SK-N-SH (cell line): ENCODE measurements around the gene HSP90AA1. TPM values are rescaled to one million over a fixed set of nuclear protein-coding genes. Genes with fewer than 3 reads are reported as not detected.

Experiments
- CTCF ChIA-PET: fragments of 300-600, 350-600 bp; formaldehyde crosslinking; extraction: SDS; loops from one replicate; lab custom pipeline; 2021; lab: Yijun Ruan, JAX
- POLR2A ChIA-PET: fragments of 350-600 bp; sonication (Branson Sonifier 250); formaldehyde crosslinking; extraction: SDS; loops from one replicate; lab custom pipeline; 2020; ENCODE audit warnings: antibody characterized with exemption, inconsistent platforms; lab: Yijun Ruan, JAX
- DNase-seq: peaks from one replicate; pipeline ENCODE4 v3.0.0; 2012
- H2AFZ ChIP-seq: fragments of 200-600 bp; sonication (generic); 2 replicates; pipeline ENCODE4 v1.8.1; 2016; ENCODE audit warnings: antibody characterized with exemption, mild to moderate bottlenecking, low read depth
- H3F3A ChIP-seq: fragments of 200-600 bp; sonication (generic); replicated peaks from 2 replicates; pipeline ENCODE3; 2016; ENCODE audit warnings: antibody characterized with exemption, mild to moderate bottlenecking; ENCODE audit not compliant: insufficient read depth
- H3K27ac ChIP-seq, 2 experiments: fragments of 200-500 bp in 1 of 2; fragments of 200-600 bp in 1 of 2; sonication (Bioruptor generic) in 1 of 2; sonication (generic), shearing (Covaris generic) in 1 of 2; 2 replicates each; pipeline versions ENCODE4 v1.5.1 to v1.6.1; 2014 to 2016; ENCODE audit warnings: low read depth in 2 of 2, inconsistent platforms in 1 of 2, low read length in 1 of 2, mild to moderate bottlenecking in 1 of 2, mixed read lengths in 1 of 2
- H3K27me3 ChIP-seq: fragments of 200-600 bp; sonication (generic), shearing (Covaris generic); 2 replicates; pipeline ENCODE4 v1.6.1; 2016; ENCODE audit warnings: mixed run types; ENCODE audit not compliant: insufficient read depth
- H3K36me3 ChIP-seq, 2 experiments: fragments of 200-500 bp in 1 of 2; fragments of 200-600 bp in 1 of 2; sonication (Bioruptor generic) in 1 of 2; sonication (generic) in 1 of 2; replicated peaks in 1 of 2; 2 replicates each; pipeline versions ENCODE3 to v1.5.1; 2014 to 2016; ENCODE audit warnings: low read length in 1 of 2, mild to moderate bottlenecking in 1 of 2; ENCODE audit not compliant: insufficient read depth in 2 of 2, control insufficient read depth in 1 of 2
- H3K4me1 ChIP-seq, 2 experiments: fragments of 200-500 bp in 1 of 2; fragments of 200-600 bp in 1 of 2; sonication (Bioruptor generic) in 1 of 2; sonication (generic), shearing (Covaris generic) in 1 of 2; 2 replicates each; pipeline versions ENCODE4 v1.5.1 to v1.6.1; 2014 to 2016; ENCODE audit warnings: low read depth in 1 of 2, low read length in 1 of 2, mixed run types in 1 of 2; ENCODE audit not compliant: insufficient read depth in 2 of 2, control insufficient read depth in 1 of 2
- H3K4me2 ChIP-seq: fragments of 200-600 bp; sonication (generic), shearing (Covaris generic); 2 replicates; pipeline ENCODE4 v1.6.1; 2017; ENCODE audit warnings: mixed run types
- H3K4me3 ChIP-seq, 2 experiments: fragments of 200-500 bp in 1 of 2; fragments of 200-600 bp in 1 of 2; sonication (Bioruptor generic) in 1 of 2; sonication (generic), shearing (Covaris generic) in 1 of 2; 2 replicates each; pipeline versions ENCODE4 v1.5.1 to v1.8.1; 2014 to 2016; ENCODE audit warnings: low read depth in 2 of 2, inconsistent platforms in 1 of 2, low read length in 1 of 2, mild to moderate bottlenecking in 1 of 2, mixed read lengths in 1 of 2, moderate library complexity in 1 of 2
- H3K79me2 ChIP-seq: fragments of 200-600 bp; sonication (generic); 2 replicates; pipeline ENCODE4 v1.8.1; 2017; ENCODE audit warnings: mild to moderate bottlenecking; ENCODE audit not compliant: insufficient read depth
- H3K9ac ChIP-seq: fragments of 200-600 bp; sonication (generic); 2 replicates; pipeline ENCODE4 v1.6.1; 2017; ENCODE audit warnings: mixed run types
- H3K9me2 ChIP-seq: fragments of 200-600 bp; sonication (generic); 2 replicates; pipeline ENCODE4 v1.6.1; 2017; ENCODE audit warnings: mixed run types
- H3K9me3 ChIP-seq: fragments of 200-600 bp; sonication (generic); 2 replicates; pipeline ENCODE4 v1.6.1; 2017; ENCODE audit warnings: mixed run types, mild to moderate bottlenecking, moderate library complexity
- H4K20me1 ChIP-seq: fragments of 200-600 bp; sonication (generic); 2 replicates; pipeline ENCODE4 v1.6.1; 2017; ENCODE audit warnings: mild to moderate bottlenecking, mixed run types; ENCODE audit not compliant: insufficient read depth
- CTCF ChIP-seq: fragments of 200-600 bp; sonication (generic); IDR thresholded peaks from 2 replicates; pipeline ENCODE4 v1.6.1; 2017; ENCODE audit warnings: antibody characterized with exemption, mild to moderate bottlenecking, moderate library complexity
- EP300 ChIP-seq, 2 experiments: IDR thresholded peaks; 2 replicates each; pipeline versions ENCODE4 v1.4.0 to v1.6.1; 2012; ENCODE audit warnings: borderline replicate concordance in 1 of 2, low read depth in 1 of 2, low read length in 1 of 2
- EZH2phosphoT487 ChIP-seq: fragments of 200-600 bp; sonication (generic); IDR thresholded peaks from 2 replicates; pipeline ENCODE4 v1.6.1; 2017; ENCODE audit warnings: low read depth, mixed run types, mild to moderate bottlenecking, antibody characterized with exemption, moderate library complexity, borderline replicate concordance
- FOSL2 ChIP-seq: IDR thresholded peaks from 2 replicates; pipeline ENCODE4 v1.4.0; 2012; ENCODE audit warnings: low read depth, mild to moderate bottlenecking, moderate library complexity, borderline replicate concordance
- MAX ChIP-seq: IDR thresholded peaks from 2 replicates; pipeline ENCODE4 v1.4.0; 2012; ENCODE audit warnings: low read depth
- MEF2A ChIP-seq: IDR thresholded peaks from 2 replicates; pipeline ENCODE4 v1.4.0; 2012; ENCODE audit warnings: low read depth, borderline replicate concordance
- NRF1 ChIP-seq: IDR thresholded peaks from 2 replicates; pipeline ENCODE4 v1.6.1; 2012; ENCODE audit warnings: low read depth, mild to moderate bottlenecking, low read length
- POLR2AphosphoS5 ChIP-seq: IDR thresholded peaks from 2 replicates; pipeline ENCODE4 v1.6.1; 2012; ENCODE audit warnings: low read depth, low read length
- RAD21 ChIP-seq: IDR thresholded peaks from 2 replicates; pipeline ENCODE4 v1.6.1; 2012; ENCODE audit warnings: mild to moderate bottlenecking, low read length
- RCOR1 ChIP-seq: fragments of 150-350 bp; IDR thresholded peaks from 2 replicates; pipeline ENCODE4 v1.6.1; 2017; ENCODE audit warnings: antibody characterized with exemption, low read length
- RXRA ChIP-seq: IDR thresholded peaks from 2 replicates; pipeline ENCODE4 v1.4.0; 2012; ENCODE audit warnings: low read depth, mild to moderate bottlenecking, borderline replicate concordance
- SMC3 ChIP-seq: IDR thresholded peaks from 2 replicates; pipeline ENCODE4 v1.6.1; 2012; ENCODE audit warnings: low read depth, low read length, improper control_type of control experiment
- TCF12 ChIP-seq: IDR thresholded peaks from 2 replicates; pipeline ENCODE4 v1.4.0; 2012
- TEAD4 ChIP-seq: IDR thresholded peaks from 2 replicates; pipeline ENCODE4 v1.4.0; 2012; ENCODE audit warnings: mild to moderate bottlenecking, borderline replicate concordance; ENCODE audit not compliant: insufficient read depth
- USF1 ChIP-seq: IDR thresholded peaks from 2 replicates; pipeline ENCODE4 v1.4.0; 2012; ENCODE audit warnings: low read depth, borderline replicate concordance
- USF2 ChIP-seq: fragments of 150-350 bp; IDR thresholded peaks from 2 replicates; pipeline ENCODE4 v1.6.1; 2017; ENCODE audit warnings: antibody characterized with exemption, low read length, low read depth, borderline replicate concordance
- YY1 ChIP-seq: IDR thresholded peaks from 2 replicates; pipeline ENCODE4 v1.4.0; 2012; ENCODE audit warnings: low read depth, mild to moderate bottlenecking
- WGBS: methylation state at CpG from one replicate; pipeline ENCODE4 v1.1.6; 2017; ENCODE audit warnings: low lambda C conversion rate; 5-methylcytosine and 5-hydroxymethylcytosine counted together
- polyA plus RNA-seq, 3 experiments: library from polyadenylated mRNA; depleted of rRNA; stranded (reverse); fragments of >200 nt; gene quantifications; 2 replicates each; pipeline ENCODE4 v1.2.3, GENCODE V29; 2012
- TF ChIP-seq, protein P1 (sequence below): IDR thresholded peaks from 2 replicates; pipeline ENCODE4 v1.6.1; 2012; ENCODE audit warnings: mild to moderate bottlenecking, low read depth, low read length, moderate library complexity

HSP90AA1 gene
- polyA plus RNA-seq, 1 of the 3 experiments (the other 2 are of a cell fraction) = 269 TPM

- CTCF ChIA-PET = interaction anchor here (0.7 to 2.1 kb wide), 4 partner anchors 11 to 240 kb away, joined by 3 to 7 read pairs (median 5); no protein-coding TSS in a partner anchor
- no peaks in the 10 kb centered on the region for H4K20me1 ChIP-seq
- peaks cover 0 to 5% of the 10 kb centered on the region in 2 experiments; a peak in 1 of 4 replicates for H3K4me1 ChIP-seq
- H3K27ac ChIP-seq = no peak overlapping the region
- H3K36me3 ChIP-seq = peaks cover 2 to 8% of the 10 kb centered on the region in 2 experiments
- H3K27me3 ChIP-seq = no peaks in the 10 kb centered on the region
- H3F3A ChIP-seq = peaks cover 29% of the 10 kb centered on the region
- WGBS = 93% methylated on average over 4 of the region's 4 CpGs
- no peaks in the 10 kb centered on the region for H3K79me2 ChIP-seq
- no peak overlapping the region for H2AFZ ChIP-seq
- H3K9me2 ChIP-seq = no peaks in the 10 kb centered on the region
- H3K9me3 ChIP-seq = no peaks in the 10 kb centered on the region
- POLR2A ChIA-PET = no interaction called here
- H3K9ac ChIP-seq = no peak overlapping the region
- DNase-seq = no peak
- H3K4me3 ChIP-seq = no peak overlapping the region
- H3K4me2 ChIP-seq = no peak overlapping the region
- TF ChIP-seq RXRA (no peak), SMC3 (no peak), CTCF (0 out of 2 replicates have a peak, but pooled peaks have one; percentile 16)
- TF ChIP-seq, protein P1, sequence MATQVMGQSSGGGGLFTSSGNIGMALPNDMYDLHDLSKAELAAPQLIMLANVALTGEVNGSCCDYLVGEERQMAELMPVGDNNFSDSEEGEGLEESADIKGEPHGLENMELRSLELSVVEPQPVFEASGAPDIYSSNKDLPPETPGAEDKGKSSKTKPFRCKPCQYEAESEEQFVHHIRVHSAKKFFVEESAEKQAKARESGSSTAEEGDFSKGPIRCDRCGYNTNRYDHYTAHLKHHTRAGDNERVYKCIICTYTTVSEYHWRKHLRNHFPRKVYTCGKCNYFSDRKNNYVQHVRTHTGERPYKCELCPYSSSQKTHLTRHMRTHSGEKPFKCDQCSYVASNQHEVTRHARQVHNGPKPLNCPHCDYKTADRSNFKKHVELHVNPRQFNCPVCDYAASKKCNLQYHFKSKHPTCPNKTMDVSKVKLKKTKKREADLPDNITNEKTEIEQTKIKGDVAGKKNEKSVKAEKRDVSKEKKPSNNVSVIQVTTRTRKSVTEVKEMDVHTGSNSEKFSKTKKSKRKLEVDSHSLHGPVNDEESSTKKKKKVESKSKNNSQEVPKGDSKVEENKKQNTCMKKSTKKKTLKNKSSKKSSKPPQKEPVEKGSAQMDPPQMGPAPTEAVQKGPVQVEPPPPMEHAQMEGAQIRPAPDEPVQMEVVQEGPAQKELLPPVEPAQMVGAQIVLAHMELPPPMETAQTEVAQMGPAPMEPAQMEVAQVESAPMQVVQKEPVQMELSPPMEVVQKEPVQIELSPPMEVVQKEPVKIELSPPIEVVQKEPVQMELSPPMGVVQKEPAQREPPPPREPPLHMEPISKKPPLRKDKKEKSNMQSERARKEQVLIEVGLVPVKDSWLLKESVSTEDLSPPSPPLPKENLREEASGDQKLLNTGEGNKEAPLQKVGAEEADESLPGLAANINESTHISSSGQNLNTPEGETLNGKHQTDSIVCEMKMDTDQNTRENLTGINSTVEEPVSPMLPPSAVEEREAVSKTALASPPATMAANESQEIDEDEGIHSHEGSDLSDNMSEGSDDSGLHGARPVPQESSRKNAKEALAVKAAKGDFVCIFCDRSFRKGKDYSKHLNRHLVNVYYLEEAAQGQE = no peak
- TF ChIP-seq, all 33 proteins: peak for 1
Measured at GRCh38 chr14:102074415-102074964, 12.4 kb downstream of the HSP90AA1 start.

DNA sequence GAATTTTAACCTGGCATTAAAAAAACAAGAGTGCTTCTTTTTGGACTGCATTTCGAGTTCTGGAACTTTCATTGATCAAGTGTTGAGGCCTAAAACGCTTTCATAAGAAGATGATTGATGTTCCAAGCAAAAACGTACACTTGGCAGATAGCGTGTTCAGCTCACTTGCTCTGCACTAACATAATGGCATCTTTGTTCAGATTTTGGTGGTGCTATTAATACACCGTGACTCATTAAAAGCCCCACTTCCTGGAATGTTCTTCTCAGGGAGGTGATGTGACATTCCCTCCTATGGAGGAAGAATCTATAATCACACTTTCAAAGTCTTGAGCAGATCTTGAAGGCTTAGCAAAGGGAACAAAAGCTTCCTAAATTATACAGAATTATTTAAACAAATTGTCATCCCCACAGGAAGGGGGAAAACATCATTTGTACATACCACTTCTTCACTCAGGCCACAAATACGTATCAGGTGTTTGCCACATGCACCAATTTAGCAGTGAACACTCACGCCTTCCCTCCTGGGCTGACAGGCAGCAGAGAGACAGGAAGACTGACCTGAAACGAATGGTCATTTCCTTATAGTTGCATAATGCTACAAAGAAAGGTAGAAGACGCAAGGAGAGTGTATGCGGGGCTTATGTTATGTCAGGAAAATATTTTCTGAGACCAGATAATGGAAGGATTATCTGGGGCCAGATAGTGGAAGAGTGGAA, 15.4 kb downstream of the HSP90AA1 start:
- Histone ChIP-seq H3K4me3 (no peak overlapping the region), H3K27ac (peak overlapping the region; percentile 1 to 77; a peak in 3 of 4 replicates), H3K79me2 (no peaks in the 10 kb centered on the region), H3K9ac (no peak overlapping the region), H3K4me2 (peak overlapping the region; percentile 52; the same call in 1 of the 2 replicates), H4K20me1 (no peaks in the 10 kb centered on the region), H3K27me3 (no peaks in the 10 kb centered on the region), H3K36me3 (no peaks in the 10 kb centered on the region), H3K9me2 (no peaks in the 10 kb centered on the region), H2AFZ (peak overlapping the region; percentile 38), H3F3A (peaks cover 17% of the 10 kb centered on the region), H3K9me3 (no peaks in the 10 kb centered on the region), H3K4me1 (peaks cover 0 to 5% of the 10 kb centered on the region in 2 experiments; a peak in 1 of 4 replicates)
- 35% methylated on average over 10 of the region's 10 CpGs for WGBS
- DNase-seq = no peak
- CTCF ChIA-PET = no interaction called here
- POLR2A ChIA-PET = no interaction called here
- TF ChIP-seq RCOR1 = no peak
- peak; percentile 11; the same call in 1 of the 2 replicates for TF ChIP-seq POLR2AphosphoS5
- no peak for TF ChIP-seq EZH2phosphoT487
- no peak for TF ChIP-seq YY1
- 0 out of 4 replicates have a peak, but pooled peaks of 1 of the 2 experiments have one; percentile 16 for TF ChIP-seq EP300 (IDR thresholded peaks at IDR 0.05; ENCODE audit: borderline replicate concordance in 1 of 2, low read depth in 1 of 2, low read length in 1 of 2)
- TF ChIP-seq USF2 = no peak
- peak; percentile 13; the same call in 1 of the 2 replicates for TF ChIP-seq MAX
- peak; percentile 54 for TF ChIP-seq TCF12
- peak; percentile 65 for TF ChIP-seq FOSL2
- TF ChIP-seq USF1 = no peak
- TF ChIP-seq NRF1 = no peak
- TF ChIP-seq MEF2A = peak; percentile 95
- no peak for TF ChIP-seq RXRA
- TF ChIP-seq RAD21 = no peak
- TF ChIP-seq TEAD4 = peak; percentile 33; the same call in 1 of the 2 replicates
